Measurements from ENCODE around the gene PPP1R3G.

Gene PPP1R3G

GRCh38 chr6:5073992-5074391 lies 11.1 kb upstream of the PPP1R3G start:
- Histone ChIP-seq H3K4me3 (ENCODE audit: low read length, poor library complexity, severe bottlenecking) (no peak overlapping the region), H3K27me3 (ENCODE audit: insufficient read depth, low read length, poor library complexity, severe bottlenecking) (no peaks in the 10 kb centered on the region), H3K9me3 (ENCODE audit: insufficient read depth, low read depth, low read length) (no peaks in the 10 kb centered on the region), H3K36me3 (ENCODE audit: insufficient read depth, low read length) (no peaks in the 10 kb centered on the region), H2AFZ (ENCODE audit: low read length) (no peak overlapping the region), H3K79me2 (ENCODE audit: insufficient read depth, low read length) (no peaks in the 10 kb centered on the region), H3K4me2 (ENCODE audit: low read depth, low read length, poor library complexity, severe bottlenecking) (no peak overlapping the region), H3K9ac (ENCODE audit: low read depth, low read length, poor library complexity, severe bottlenecking) (no peak overlapping the region), H4K20me1 (ENCODE audit: insufficient read depth, low read length, poor library complexity, severe bottlenecking) (no peaks in the 10 kb centered on the region), H3K4me1 (ENCODE audit: insufficient read depth, low read length, poor library complexity, severe bottlenecking) (no peaks in the 10 kb centered on the region), H3F3A (ENCODE audit: low read depth) (no peaks in the 10 kb centered on the region), H3K9me2 (replicated peaks; ENCODE audit: low read depth, low read length) (no peaks in the 10 kb centered on the region)
- TF ChIP-seq, protein P1, sequence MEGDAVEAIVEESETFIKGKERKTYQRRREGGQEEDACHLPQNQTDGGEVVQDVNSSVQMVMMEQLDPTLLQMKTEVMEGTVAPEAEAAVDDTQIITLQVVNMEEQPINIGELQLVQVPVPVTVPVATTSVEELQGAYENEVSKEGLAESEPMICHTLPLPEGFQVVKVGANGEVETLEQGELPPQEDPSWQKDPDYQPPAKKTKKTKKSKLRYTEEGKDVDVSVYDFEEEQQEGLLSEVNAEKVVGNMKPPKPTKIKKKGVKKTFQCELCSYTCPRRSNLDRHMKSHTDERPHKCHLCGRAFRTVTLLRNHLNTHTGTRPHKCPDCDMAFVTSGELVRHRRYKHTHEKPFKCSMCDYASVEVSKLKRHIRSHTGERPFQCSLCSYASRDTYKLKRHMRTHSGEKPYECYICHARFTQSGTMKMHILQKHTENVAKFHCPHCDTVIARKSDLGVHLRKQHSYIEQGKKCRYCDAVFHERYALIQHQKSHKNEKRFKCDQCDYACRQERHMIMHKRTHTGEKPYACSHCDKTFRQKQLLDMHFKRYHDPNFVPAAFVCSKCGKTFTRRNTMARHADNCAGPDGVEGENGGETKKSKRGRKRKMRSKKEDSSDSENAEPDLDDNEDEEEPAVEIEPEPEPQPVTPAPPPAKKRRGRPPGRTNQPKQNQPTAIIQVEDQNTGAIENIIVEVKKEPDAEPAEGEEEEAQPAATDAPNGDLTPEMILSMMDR (conservative IDR thresholded peaks at IDR 0.05; ENCODE audit: low read length) = no peak
- TF ChIP-seq EZH2phosphoT487 (IDR thresholded peaks at IDR 0.05; ENCODE audit: borderline replicate concordance) = no peak

DNA sequence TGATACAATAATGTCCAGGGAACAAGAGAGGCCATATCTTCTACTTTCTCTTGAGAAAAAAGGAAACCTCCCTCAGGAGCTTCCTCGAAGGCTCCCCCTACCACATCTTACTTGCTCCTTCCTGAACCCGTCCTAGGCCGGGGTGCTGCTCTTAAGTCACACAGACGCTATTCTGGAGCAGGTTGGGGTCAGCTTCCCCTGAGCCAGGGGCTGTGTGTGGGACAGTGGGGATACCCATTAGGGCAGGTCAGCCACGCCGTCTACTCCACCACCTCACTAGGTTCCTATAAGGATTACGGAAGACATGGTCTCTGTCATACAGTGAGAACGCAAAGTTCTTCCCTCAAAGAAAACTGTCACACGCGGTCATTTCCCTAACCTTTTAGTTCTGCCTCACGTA lies 8.2 kb upstream of the PPP1R3G start:
- no peak overlapping the region for H3K9ac ChIP-seq (ENCODE audit: low read depth, low read length, poor library complexity, severe bottlenecking)
- H3K9me3 ChIP-seq (ENCODE audit: insufficient read depth, low read depth, low read length) = no peaks in the 10 kb centered on the region
- H3F3A ChIP-seq (ENCODE audit: low read depth) = no peaks in the 10 kb centered on the region
- H3K4me3 ChIP-seq (ENCODE audit: low read length, poor library complexity, severe bottlenecking) = no peak overlapping the region
- no peaks in the 10 kb centered on the region for H4K20me1 ChIP-seq (ENCODE audit: insufficient read depth, low read length, poor library complexity, severe bottlenecking)
- no peaks in the 10 kb centered on the region for H3K27me3 ChIP-seq (ENCODE audit: insufficient read depth, low read length, poor library complexity, severe bottlenecking)
- TF ChIP-seq, protein P1 (conservative IDR thresholded peaks at IDR 0.05; ENCODE audit: low read length) = no peak
- TF ChIP-seq EZH2phosphoT487 (IDR thresholded peaks at IDR 0.05; ENCODE audit: borderline replicate concordance) = no peak
- H3K79me2 ChIP-seq (ENCODE audit: insufficient read depth, low read length) = no peaks in the 10 kb centered on the region
- H3K4me1 ChIP-seq (ENCODE audit: insufficient read depth, low read length, poor library complexity, severe bottlenecking) = no peaks in the 10 kb centered on the region
- no peak overlapping the region for H2AFZ ChIP-seq (ENCODE audit: low read length)
- no peak overlapping the region for H3K4me2 ChIP-seq (ENCODE audit: low read depth, low read length, poor library complexity, severe bottlenecking)
- H3K9me2 ChIP-seq (replicated peaks; ENCODE audit: low read depth, low read length) = no peaks in the 10 kb centered on the region
- no peaks in the 10 kb centered on the region for H3K36me3 ChIP-seq (ENCODE audit: insufficient read depth, low read length)

DNA sequence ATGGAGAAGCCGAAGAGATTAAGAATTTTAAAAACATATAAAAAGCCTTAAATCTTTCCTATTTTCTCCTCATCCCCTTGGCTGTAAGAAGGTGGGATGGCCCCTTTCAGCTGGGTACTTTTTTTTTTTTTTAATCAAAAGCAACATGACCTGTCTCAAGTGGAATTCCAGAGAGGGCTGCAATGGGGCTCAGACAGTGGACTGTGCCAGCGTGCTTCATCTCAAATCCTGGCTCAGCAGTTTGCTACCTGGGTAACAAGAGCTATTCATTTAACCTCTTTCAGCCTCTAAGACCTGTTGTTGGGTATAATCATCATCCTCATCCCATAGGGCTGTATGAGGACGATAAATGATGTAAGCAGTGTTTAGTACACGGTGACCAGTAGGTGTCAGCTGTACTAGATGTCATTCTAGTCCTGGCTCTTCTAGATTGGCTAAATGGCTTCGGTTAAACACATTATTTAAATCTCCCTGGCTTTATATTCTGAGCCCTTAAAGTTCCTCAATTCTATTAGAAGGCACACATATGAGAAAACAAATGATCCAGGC lies 6.9 kb upstream of the PPP1R3G start:
- Histone ChIP-seq H3K4me1 (ENCODE audit: insufficient read depth, low read length, poor library complexity, severe bottlenecking) (no peaks in the 10 kb centered on the region), H3F3A (ENCODE audit: low read depth) (no peaks in the 10 kb centered on the region), H3K4me2 (ENCODE audit: low read depth, low read length, poor library complexity, severe bottlenecking) (no peak overlapping the region), H4K20me1 (ENCODE audit: insufficient read depth, low read length, poor library complexity, severe bottlenecking) (no peaks in the 10 kb centered on the region), H3K9me3 (ENCODE audit: insufficient read depth, low read depth, low read length) (no peaks in the 10 kb centered on the region), H3K36me3 (ENCODE audit: insufficient read depth, low read length) (no peaks in the 10 kb centered on the region), H3K79me2 (ENCODE audit: insufficient read depth, low read length) (no peaks in the 10 kb centered on the region), H3K9me2 (replicated peaks; ENCODE audit: low read depth, low read length) (no peaks in the 10 kb centered on the region), H2AFZ (ENCODE audit: low read length) (no peak overlapping the region), H3K27me3 (ENCODE audit: insufficient read depth, low read length, poor library complexity, severe bottlenecking) (no peaks in the 10 kb centered on the region), H3K9ac (ENCODE audit: low read depth, low read length, poor library complexity, severe bottlenecking) (no peak overlapping the region), H3K4me3 (ENCODE audit: low read length, poor library complexity, severe bottlenecking) (no peak overlapping the region)
- TF ChIP-seq, protein P1 (conservative IDR thresholded peaks at IDR 0.05; ENCODE audit: low read length) = peak; percentile 49
- TF ChIP-seq EZH2phosphoT487 (IDR thresholded peaks at IDR 0.05; ENCODE audit: borderline replicate concordance) = no peak
